ENCODE data around the gene RABGGTB.

GRCh38 chr1:75768016-75768415 is 18.0 kb upstream of the RABGGTB start:
- TF ChIP-seq REST (IDR thresholded peaks at IDR 0.05; ENCODE audit: insufficient read depth in 1 of 2, low read depth in 2 of 2, low read length in 2 of 2) = no peak
- TF ChIP-seq POLR2AphosphoS5 (IDR thresholded peaks at IDR 0.05; ENCODE audit: low read depth, low read length) = no peak

All from PFSK-1 (cell line).